Suprapubic skin (tissue), 4 donors: ENCODE data around the gene BOLL. TPM values are rescaled to one million over a fixed set of nuclear protein-coding genes. Genes with fewer than 3 reads are reported as not detected.

Experiments used
- DNase-seq, 2 donors: peaks; one replicate each; pipeline ENCODE4 v3.0.0-alpha.2; 2019; ENCODE audit warnings: low spot score in 2 of 2
- H3K27ac ChIP-seq: fragments of 200-600 bp; sonication (generic); one replicate; pipeline ENCODE4 v1.5.1; 2019
- H3K27me3 ChIP-seq: fragments of 200-600 bp; sonication (generic); one replicate; pipeline ENCODE4 v1.5.1; 2019
- H3K36me3 ChIP-seq: fragments of 200-600 bp; sonication (generic); one replicate; pipeline ENCODE4 v1.5.1; 2019
- H3K4me1 ChIP-seq: fragments of 200-600 bp; sonication (generic); one replicate; pipeline ENCODE4 v1.5.1; 2019
- H3K4me3 ChIP-seq: fragments of 200-600 bp; sonication (generic); one replicate; pipeline ENCODE4 v1.5.1; 2019; ENCODE audit warnings: mild to moderate bottlenecking
- H3K9me3 ChIP-seq: fragments of 200-600 bp; sonication (generic); one replicate; pipeline ENCODE4 v1.5.1; 2019
- CTCF ChIP-seq, 2 donors: fragments of 200-600 bp in 1 of 2; fragments of 450-650 bp in 1 of 2; sonication (generic) in 1 of 2; IDR thresholded peaks; one replicate each; pipeline ENCODE4 v1.5.1; 2016 to 2019; ENCODE audit warnings: antibody characterized with exemption in 2 of 2, mild to moderate bottlenecking in 1 of 2, moderate library complexity in 1 of 2
- EP300 ChIP-seq: sonication (generic); formaldehyde crosslinking; IDR thresholded peaks from one replicate; pipeline ENCODE4 v1.6.1; 2017; ENCODE audit warnings: antibody characterized with exemption
- POLR2A ChIP-seq, 2 donors: fragments of 450-650 bp; IDR thresholded peaks; one replicate each; pipeline ENCODE4 v1.6.1; 2017; ENCODE audit warnings: antibody characterized with exemption in 2 of 2, mild to moderate bottlenecking in 2 of 2, moderate library complexity in 2 of 2
- POLR2AphosphoS5 ChIP-seq, 3 donors: sonication (generic); formaldehyde crosslinking; IDR thresholded peaks; one replicate each; pipeline ENCODE4 v1.6.1; 2017; ENCODE audit warnings: antibody characterized with exemption in 3 of 3
- WGBS: methylation state at CpG from one replicate; pipeline ENCODE4 v1.1.5; 2018; 5-methylcytosine and 5-hydroxymethylcytosine counted together
- total RNA-seq, 4 donors: library from RNA; depleted of rRNA; stranded (reverse); fragments of >200 nt; gene quantifications; one replicate each; pipeline ENCODE4 v1.1.0, GENCODE V29; 2016

BOLL gene
- total RNA-seq, 4 donors from 2014 or later: not detected

- Histone ChIP-seq H3K27me3 (no peaks in the 10 kb centered on the region), H3K9me3 (no peaks in the 10 kb centered on the region), H3K4me3 (no peak overlapping the region), H3K27ac (no peak overlapping the region), H3K4me1 (no peaks in the 10 kb centered on the region), H3K36me3 (no peaks in the 10 kb centered on the region)
- TF ChIP-seq POLR2AphosphoS5 (IDR thresholded peaks at IDR 0.05) (no peak), CTCF (IDR thresholded peaks at IDR 0.05) (no peak), EP300 (no peak), POLR2A (IDR thresholded peaks at IDR 0.05) (no peak)
- DNase-seq: no peak
- 88% methylated on average over 3 of the region's 3 CpGs for WGBS
Measured at GRCh38 chr2:197677056-197677455, 108.1 kb downstream of the BOLL start.

Other genes starting within 250 kb of the BOLL start
- gene RFTN2, start 109.7 kb downstream of the BOLL start, total RNA-seq: 1 to 10 TPM; 1.4 to 5.8 (median 5.0) TPM
- 10 to 100 TPM in 3 of 4 donors, 1 to 10 TPM in 1; 9.4 to 17.3 (median 12.5) TPM for gene MARS2, start 80.0 kb downstream of the BOLL start, total RNA-seq
- 1 to 10 TPM; 2.4 to 2.6 (median 2.5) TPM for gene PLCL1, start 19.3 kb upstream of the BOLL start, total RNA-seq